Glutamatergic neuron (in vitro differentiated cells): ENCODE data around the gene OXTR. TPM values are rescaled to one million over a fixed set of nuclear protein-coding genes. Genes with fewer than 3 reads are reported as not detected.

Source experiments
- DNase-seq: peaks from one replicate; pipeline ENCODE4 v3.0.0; 2022
- H3K27ac Mint-ChIP-seq: one replicate; pipeline ENCODE4 v1.8.0; 2020; ENCODE audit warnings: mild to moderate bottlenecking, mixed read lengths, inconsistent platforms; ENCODE audit not compliant: unreplicated experiment
- H3K27me3 Mint-ChIP-seq: one replicate; pipeline ENCODE4 v1.8.0; 2020; ENCODE audit warnings: mild to moderate bottlenecking, moderate library complexity, mixed read lengths, inconsistent platforms; ENCODE audit not compliant: unreplicated experiment
- H3K36me3 Mint-ChIP-seq: one replicate; pipeline ENCODE4 v1.8.0; 2020; ENCODE audit warnings: mild to moderate bottlenecking, mixed read lengths, inconsistent platforms; ENCODE audit not compliant: unreplicated experiment
- H3K4me1 Mint-ChIP-seq: one replicate; pipeline ENCODE4 v1.8.0; 2020; ENCODE audit warnings: mild to moderate bottlenecking, low read depth, mixed read lengths, inconsistent platforms; ENCODE audit not compliant: unreplicated experiment
- H3K4me3 Mint-ChIP-seq: one replicate; pipeline ENCODE4 v1.8.0; 2020; ENCODE audit warnings: mild to moderate bottlenecking, mixed read lengths, inconsistent platforms; ENCODE audit not compliant: unreplicated experiment
- H3K9me3 Mint-ChIP-seq: one replicate; pipeline ENCODE4 v1.8.0; 2020; ENCODE audit warnings: mild to moderate bottlenecking, moderate library complexity, mixed read lengths, inconsistent platforms; ENCODE audit not compliant: unreplicated experiment
- total RNA-seq: library from RNA; stranded (reverse); fragmentation: NEBNext Ultra II Directional; extraction: Animal tissue kit (Norgen Biotek cat#: 25700); gene quantifications from one replicate; pipeline ENCODE4 v1.2.1, GENCODE V29; 2021; ENCODE audit not compliant: unreplicated experiment
- TF ChIP-seq, protein P1 (sequence below): fragments of 200-600 bp; sonication (generic); IDR thresholded peaks from one replicate; pipeline ENCODE4 v1.5.0; 2021; ENCODE audit not compliant: partially characterized antibody, unreplicated experiment

Gene OXTR
- total RNA-seq, 1 donor from 2014 or later, result 4.0 TPM

DNA sequence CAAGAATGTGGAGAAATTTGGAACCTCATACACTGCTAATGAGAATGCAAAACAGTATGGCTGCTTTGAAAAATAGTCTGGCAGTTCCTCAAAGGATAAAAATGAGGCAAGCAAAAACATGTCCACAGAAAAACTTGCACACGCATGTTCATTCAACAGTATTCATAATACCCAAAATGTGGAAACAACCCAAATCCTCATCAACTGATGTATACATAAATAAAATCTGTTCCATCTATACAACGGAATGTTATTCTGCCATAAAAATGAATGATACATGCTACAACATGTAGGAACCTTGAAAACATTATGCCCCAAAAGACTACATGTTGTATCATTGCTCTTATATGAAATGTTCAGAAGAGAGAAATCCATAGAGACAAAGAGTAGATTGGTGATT lies 36.4 kb upstream of the OXTR start:
- H3K4me3 Mint-ChIP-seq, result no peak overlapping the region
- no peaks in the 10 kb centered on the region for H3K27me3 Mint-ChIP-seq
- TF ChIP-seq, protein P1, sequence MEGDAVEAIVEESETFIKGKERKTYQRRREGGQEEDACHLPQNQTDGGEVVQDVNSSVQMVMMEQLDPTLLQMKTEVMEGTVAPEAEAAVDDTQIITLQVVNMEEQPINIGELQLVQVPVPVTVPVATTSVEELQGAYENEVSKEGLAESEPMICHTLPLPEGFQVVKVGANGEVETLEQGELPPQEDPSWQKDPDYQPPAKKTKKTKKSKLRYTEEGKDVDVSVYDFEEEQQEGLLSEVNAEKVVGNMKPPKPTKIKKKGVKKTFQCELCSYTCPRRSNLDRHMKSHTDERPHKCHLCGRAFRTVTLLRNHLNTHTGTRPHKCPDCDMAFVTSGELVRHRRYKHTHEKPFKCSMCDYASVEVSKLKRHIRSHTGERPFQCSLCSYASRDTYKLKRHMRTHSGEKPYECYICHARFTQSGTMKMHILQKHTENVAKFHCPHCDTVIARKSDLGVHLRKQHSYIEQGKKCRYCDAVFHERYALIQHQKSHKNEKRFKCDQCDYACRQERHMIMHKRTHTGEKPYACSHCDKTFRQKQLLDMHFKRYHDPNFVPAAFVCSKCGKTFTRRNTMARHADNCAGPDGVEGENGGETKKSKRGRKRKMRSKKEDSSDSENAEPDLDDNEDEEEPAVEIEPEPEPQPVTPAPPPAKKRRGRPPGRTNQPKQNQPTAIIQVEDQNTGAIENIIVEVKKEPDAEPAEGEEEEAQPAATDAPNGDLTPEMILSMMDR, result no peak
- no peak for DNase-seq
- no peaks in the 10 kb centered on the region for H3K36me3 Mint-ChIP-seq
- no peak overlapping the region for H3K27ac Mint-ChIP-seq
- no peaks in the 10 kb centered on the region for H3K9me3 Mint-ChIP-seq
- H3K4me1 Mint-ChIP-seq, result no peaks in the 10 kb centered on the region

DNA sequence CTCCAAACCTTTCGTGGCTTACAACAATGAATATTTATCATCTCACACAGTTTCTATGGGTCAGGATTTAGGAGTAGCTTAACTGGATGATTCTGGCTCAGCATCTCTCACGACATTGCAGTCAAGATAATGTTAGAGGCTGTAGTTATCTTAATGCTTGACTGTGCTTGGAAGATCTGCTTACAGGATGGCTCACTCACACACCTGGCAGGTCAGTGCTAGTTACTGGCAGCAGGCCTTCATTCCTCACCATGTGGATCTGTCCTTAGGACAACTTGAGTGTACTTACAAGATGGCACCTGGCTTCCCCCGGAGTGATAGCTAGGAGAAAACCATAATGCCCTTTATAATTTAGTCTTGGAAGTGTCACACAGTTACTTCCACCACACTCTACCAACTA lies 32.8 kb upstream of the OXTR start:
- no peaks in the 10 kb centered on the region for H3K27me3 Mint-ChIP-seq
- no peak for DNase-seq
- no peak overlapping the region for H3K27ac Mint-ChIP-seq
- H3K4me1 Mint-ChIP-seq, result no peaks in the 10 kb centered on the region
- TF ChIP-seq, protein P1, result no peak
- H3K4me3 Mint-ChIP-seq, result no peak overlapping the region
- no peaks in the 10 kb centered on the region for H3K36me3 Mint-ChIP-seq
- H3K9me3 Mint-ChIP-seq, result no peaks in the 10 kb centered on the region

DNA sequence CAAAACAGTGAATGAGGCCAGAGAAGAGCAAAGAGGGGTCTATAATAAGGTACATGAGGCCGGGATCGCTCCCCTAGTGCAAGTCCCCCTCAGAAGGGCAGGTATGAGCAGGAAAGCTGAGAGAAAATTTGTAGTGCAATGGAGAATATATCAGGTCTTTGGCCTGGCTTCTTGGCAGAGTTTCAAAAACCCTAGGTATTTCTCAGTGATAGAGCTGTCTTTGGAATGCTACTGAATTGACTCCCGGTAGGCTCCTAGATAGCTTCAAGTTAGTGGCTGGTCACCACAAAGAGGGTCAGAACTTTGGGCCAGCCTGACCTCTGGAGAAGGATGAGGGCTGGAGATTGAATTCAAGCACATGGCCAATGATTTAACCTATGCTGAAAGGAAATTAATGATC lies 30.6 kb upstream of the OXTR start:
- Mint-ChIP-seq H3K36me3 (no peaks in the 10 kb centered on the region), H3K27ac (no peak overlapping the region), H3K4me3 (no peak overlapping the region), H3K27me3 (no peaks in the 10 kb centered on the region), H3K9me3 (no peaks in the 10 kb centered on the region), H3K4me1 (peaks cover 2% of the 10 kb centered on the region)
- no peak for DNase-seq
- TF ChIP-seq, protein P1, result no peak

DNA sequence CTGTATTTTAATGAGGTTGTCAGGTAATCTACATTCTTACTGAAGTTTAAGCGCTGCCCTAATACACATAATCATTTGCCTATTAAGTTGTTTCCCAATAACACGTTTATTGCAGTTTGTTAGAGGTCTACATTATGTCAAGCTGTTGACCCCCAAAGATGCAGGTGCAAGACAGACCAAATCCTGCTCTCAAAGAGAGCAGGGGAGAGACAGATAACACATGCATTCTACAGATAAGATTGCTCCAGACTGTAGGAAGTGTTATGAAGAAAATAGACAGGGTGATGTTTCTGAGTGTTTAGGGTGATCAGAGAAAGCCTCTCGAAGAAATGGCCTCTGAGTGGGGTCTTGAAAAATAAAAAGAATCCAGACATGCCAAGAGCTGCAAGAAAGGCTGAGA lies 24.8 kb upstream of the OXTR start:
- no peak for DNase-seq
- Mint-ChIP-seq H3K9me3 (peaks cover 4% of the 10 kb centered on the region), H3K27me3 (no peaks in the 10 kb centered on the region), H3K4me3 (no peak overlapping the region), H3K36me3 (peaks cover 10% of the 10 kb centered on the region), H3K27ac (peak overlapping the region; percentile 59), H3K4me1 (peaks cover 10% of the 10 kb centered on the region)
- TF ChIP-seq, protein P1, result no peak

DNA sequence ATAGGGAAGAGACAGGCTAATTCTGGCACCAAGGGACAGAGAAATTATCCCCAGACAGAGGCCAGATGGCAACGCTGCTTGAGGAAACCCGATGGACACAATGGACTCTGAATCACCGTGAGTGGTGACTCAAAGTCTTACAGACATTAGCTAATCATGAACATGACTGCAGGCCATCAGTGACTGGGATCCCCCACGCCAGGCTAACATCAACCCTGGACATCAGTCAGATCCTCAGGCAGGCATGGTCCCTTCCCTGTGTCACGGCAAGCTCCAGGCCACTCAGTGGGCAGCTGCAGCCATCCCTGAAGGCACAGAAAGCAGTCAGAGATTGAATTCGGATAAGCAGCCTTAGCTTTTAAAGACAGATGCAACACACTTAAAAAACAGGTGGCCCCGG lies 23.8 kb upstream of the OXTR start:
- Mint-ChIP-seq H3K4me3 (no peak overlapping the region), H3K4me1 (peaks cover 10% of the 10 kb centered on the region), H3K27me3 (no peaks in the 10 kb centered on the region), H3K9me3 (peaks cover 4% of the 10 kb centered on the region), H3K27ac (peak overlapping the region; percentile 73), H3K36me3 (peaks cover 12% of the 10 kb centered on the region)
- DNase-seq, result no peak
- TF ChIP-seq, protein P1, result no peak
